GM19193 (cell line): ENCODE results near the gene FBXO38.

Experiments used
- POLR2A ChIP-seq: IDR thresholded peaks from 4 replicates; pipeline ENCODE4 v1.6.1; 2011; ENCODE audit not compliant: insufficient read depth, insufficient read length; ENCODE audit errors: extremely low read depth

FBXO38 gene

GRCh38 chr5:148433826-148434225, 50.1 kb downstream of the FBXO38 start:
- TF ChIP-seq POLR2A = no peak

- TF ChIP-seq POLR2A = no peak
These were observed 52.3 kb downstream of the FBXO38 start for GRCh38 chr5:148436029-148436428.

- no peak for TF ChIP-seq POLR2A
These were observed 53.5 kb downstream of the FBXO38 start for GRCh38 chr5:148437249-148437648.

GRCh38 chr5:148438933-148439332, 55.2 kb downstream of the FBXO38 start:
- no peak for TF ChIP-seq POLR2A

- no peak for TF ChIP-seq POLR2A
These were observed 59.5 kb downstream of the FBXO38 start for GRCh38 chr5:148443241-148443640.

GRCh38 chr5:148443998-148444397, 60.2 kb downstream of the FBXO38 start:
- TF ChIP-seq POLR2A = no peak

- TF ChIP-seq POLR2A = no peak
These were observed 61.8 kb downstream of the FBXO38 start for GRCh38 chr5:148445578-148445977.

GRCh38 chr5:148446611-148447010, 62.9 kb downstream of the FBXO38 start:
- no peak for TF ChIP-seq POLR2A

GRCh38 chr5:148452499-148453193, 68.9 kb downstream of the FBXO38 start:
- TF ChIP-seq POLR2A = no peak

GRCh38 chr5:148454576-148454975, 70.8 kb downstream of the FBXO38 start:
- no peak for TF ChIP-seq POLR2A

GRCh38 chr5:148455185-148455584, 71.4 kb downstream of the FBXO38 start:
- no peak for TF ChIP-seq POLR2A

- no peak for TF ChIP-seq POLR2A
These were observed 73.4 kb downstream of the FBXO38 start for GRCh38 chr5:148457183-148457620.

GRCh38 chr5:148458036-148458888, 74.5 kb downstream of the FBXO38 start:
- no peak for TF ChIP-seq POLR2A

- TF ChIP-seq POLR2A = no peak
These were observed 75.9 kb downstream of the FBXO38 start for GRCh38 chr5:148459669-148460068.

- TF ChIP-seq POLR2A = no peak
These were observed 81.8 kb downstream of the FBXO38 start for GRCh38 chr5:148465381-148466235.

GRCh38 chr5:148466236-148466580, 82.5 kb downstream of the FBXO38 start:
- TF ChIP-seq POLR2A = no peak

- no peak for TF ChIP-seq POLR2A
These were observed 84.2 kb downstream of the FBXO38 start for GRCh38 chr5:148467958-148468357.
